Measurements from ENCODE around the gene WDFY3.

The WDFY3 gene

GRCh38 chr4:84977396-84977795 lies 10.9 kb upstream of the WDFY3 start:
- H3K4me3 ChIP-seq (ENCODE audit: low read depth, low read length, poor library complexity, severe bottlenecking), result no peak overlapping the region
- no peak for TF ChIP-seq EZH2 (IDR thresholded peaks at IDR 0.05; ENCODE audit: borderline replicate concordance, low read length)
- TF ChIP-seq, protein P1, sequence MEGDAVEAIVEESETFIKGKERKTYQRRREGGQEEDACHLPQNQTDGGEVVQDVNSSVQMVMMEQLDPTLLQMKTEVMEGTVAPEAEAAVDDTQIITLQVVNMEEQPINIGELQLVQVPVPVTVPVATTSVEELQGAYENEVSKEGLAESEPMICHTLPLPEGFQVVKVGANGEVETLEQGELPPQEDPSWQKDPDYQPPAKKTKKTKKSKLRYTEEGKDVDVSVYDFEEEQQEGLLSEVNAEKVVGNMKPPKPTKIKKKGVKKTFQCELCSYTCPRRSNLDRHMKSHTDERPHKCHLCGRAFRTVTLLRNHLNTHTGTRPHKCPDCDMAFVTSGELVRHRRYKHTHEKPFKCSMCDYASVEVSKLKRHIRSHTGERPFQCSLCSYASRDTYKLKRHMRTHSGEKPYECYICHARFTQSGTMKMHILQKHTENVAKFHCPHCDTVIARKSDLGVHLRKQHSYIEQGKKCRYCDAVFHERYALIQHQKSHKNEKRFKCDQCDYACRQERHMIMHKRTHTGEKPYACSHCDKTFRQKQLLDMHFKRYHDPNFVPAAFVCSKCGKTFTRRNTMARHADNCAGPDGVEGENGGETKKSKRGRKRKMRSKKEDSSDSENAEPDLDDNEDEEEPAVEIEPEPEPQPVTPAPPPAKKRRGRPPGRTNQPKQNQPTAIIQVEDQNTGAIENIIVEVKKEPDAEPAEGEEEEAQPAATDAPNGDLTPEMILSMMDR (IDR thresholded peaks at IDR 0.05; ENCODE audit: low read length), result no peak

GRCh38 chr4:84973856-84974255 lies 7.4 kb upstream of the WDFY3 start:
- Histone ChIP-seq H4K20me1 (ENCODE audit: insufficient read depth, low read length) (no peaks in the 10 kb centered on the region), H3K9ac (ENCODE audit: low read length) (no peak overlapping the region), H3K36me3 (ENCODE audit: insufficient read depth, low read length) (no peaks in the 10 kb centered on the region), H3K9me3 (ENCODE audit: low read length) (no peaks in the 10 kb centered on the region), H3K79me2 (ENCODE audit: insufficient read depth, low read length) (no peaks in the 10 kb centered on the region), H3K27me3 (ENCODE audit: insufficient read depth, low read length) (no peaks in the 10 kb centered on the region), H3F3A (ENCODE audit: insufficient read depth, low read length) (no peaks in the 10 kb centered on the region), H3K4me1 (ENCODE audit: insufficient read depth, low read length, severe bottlenecking) (no peaks in the 10 kb centered on the region), H3K4me3 (ENCODE audit: low read depth, low read length, poor library complexity, severe bottlenecking) (no peak overlapping the region), H3K4me2 (ENCODE audit: low read length) (no peak overlapping the region), H3K27ac (ENCODE audit: low read depth, low read length, poor library complexity, severe bottlenecking) (no peak overlapping the region), H2AFZ (ENCODE audit: low read length) (no peak overlapping the region), H3K9me2 (ENCODE audit: low read depth, low read length) (no peaks in the 10 kb centered on the region)
- TF ChIP-seq EZH2 (IDR thresholded peaks at IDR 0.05; ENCODE audit: borderline replicate concordance, low read length), result no peak
- TF ChIP-seq, protein P1 (IDR thresholded peaks at IDR 0.05; ENCODE audit: low read length), result no peak

More at GRCh38 chr4:84977396-84977795, 10.9 kb upstream of the WDFY3 start:
- Histone ChIP-seq H3K9me2 (ENCODE audit: low read depth, low read length) (no peaks in the 10 kb centered on the region), H3K27ac (ENCODE audit: low read depth, low read length, poor library complexity, severe bottlenecking) (no peak overlapping the region), H3K9me3 (ENCODE audit: low read length) (no peaks in the 10 kb centered on the region), H3K27me3 (ENCODE audit: insufficient read depth, low read length) (no peaks in the 10 kb centered on the region), H3K4me2 (ENCODE audit: low read length) (no peak overlapping the region), H2AFZ (ENCODE audit: low read length) (no peak overlapping the region), H3K79me2 (ENCODE audit: insufficient read depth, low read length) (no peaks in the 10 kb centered on the region), H3K9ac (ENCODE audit: low read length) (no peak overlapping the region), H4K20me1 (ENCODE audit: insufficient read depth, low read length) (no peaks in the 10 kb centered on the region), H3K4me1 (ENCODE audit: insufficient read depth, low read length, severe bottlenecking) (no peaks in the 10 kb centered on the region), H3F3A (ENCODE audit: insufficient read depth, low read length) (no peaks in the 10 kb centered on the region), H3K36me3 (ENCODE audit: insufficient read depth, low read length) (no peaks in the 10 kb centered on the region)

- no peak overlapping the region for H3K4me3 ChIP-seq (ENCODE audit: low read depth, low read length, poor library complexity, severe bottlenecking)
- H3K79me2 ChIP-seq (ENCODE audit: insufficient read depth, low read length), result no peaks in the 10 kb centered on the region
- no peak overlapping the region for H3K9ac ChIP-seq (ENCODE audit: low read length)
- TF ChIP-seq, protein P1 (IDR thresholded peaks at IDR 0.05; ENCODE audit: low read length), result peak; percentile 65
- no peak for TF ChIP-seq EZH2 (IDR thresholded peaks at IDR 0.05; ENCODE audit: borderline replicate concordance, low read length)
- H3K27ac ChIP-seq (ENCODE audit: low read depth, low read length, poor library complexity, severe bottlenecking), result no peak overlapping the region
- H3K36me3 ChIP-seq (ENCODE audit: insufficient read depth, low read length), result no peaks in the 10 kb centered on the region
- H4K20me1 ChIP-seq (ENCODE audit: insufficient read depth, low read length), result no peaks in the 10 kb centered on the region
- H3K9me2 ChIP-seq (ENCODE audit: low read depth, low read length), result no peaks in the 10 kb centered on the region
- no peak overlapping the region for H2AFZ ChIP-seq (ENCODE audit: low read length)
- H3K4me2 ChIP-seq (ENCODE audit: low read length), result no peak overlapping the region
- no peaks in the 10 kb centered on the region for H3K9me3 ChIP-seq (ENCODE audit: low read length)
- no peaks in the 10 kb centered on the region for H3F3A ChIP-seq (ENCODE audit: insufficient read depth, low read length)
- H3K27me3 ChIP-seq (ENCODE audit: insufficient read depth, low read length), result no peaks in the 10 kb centered on the region
- no peaks in the 10 kb centered on the region for H3K4me1 ChIP-seq (ENCODE audit: insufficient read depth, low read length, severe bottlenecking)
Observed at GRCh38 chr4:84971319-84971932, 4.9 kb upstream of the WDFY3 start.
